Activated CD4-positive, alpha-beta T cell treated with anti-CD3 and anti-CD28 coated beads for 4 hours (primary cell): ENCODE measurements around the gene ZNF521.

Experiments used
- DNase-seq, 2 donors: peaks; one replicate each; pipeline ENCODE4 v3.0.0-alpha.2; 2020

Gene ZNF521

DNA sequence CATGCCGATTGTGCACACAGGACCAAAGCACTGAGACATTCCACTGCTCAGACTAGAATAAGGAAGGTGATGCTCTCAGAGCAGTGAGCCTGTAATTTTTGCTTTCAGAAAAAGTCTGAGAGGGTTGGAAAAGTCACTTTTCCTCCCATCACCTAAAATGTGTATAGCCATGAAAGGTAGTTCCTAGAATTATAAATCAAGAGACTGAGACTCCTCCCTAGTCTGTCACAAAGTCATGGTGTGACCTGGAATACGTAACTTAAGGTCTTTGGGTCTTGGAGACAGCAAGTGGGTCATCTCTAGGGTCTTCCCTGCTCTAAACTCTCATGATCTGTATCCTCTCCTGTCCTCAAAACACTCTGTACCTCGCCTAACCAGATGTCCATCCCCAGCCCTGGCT, 16.9 kb downstream of the ZNF521 start:
- DNase-seq: no peak

DNA sequence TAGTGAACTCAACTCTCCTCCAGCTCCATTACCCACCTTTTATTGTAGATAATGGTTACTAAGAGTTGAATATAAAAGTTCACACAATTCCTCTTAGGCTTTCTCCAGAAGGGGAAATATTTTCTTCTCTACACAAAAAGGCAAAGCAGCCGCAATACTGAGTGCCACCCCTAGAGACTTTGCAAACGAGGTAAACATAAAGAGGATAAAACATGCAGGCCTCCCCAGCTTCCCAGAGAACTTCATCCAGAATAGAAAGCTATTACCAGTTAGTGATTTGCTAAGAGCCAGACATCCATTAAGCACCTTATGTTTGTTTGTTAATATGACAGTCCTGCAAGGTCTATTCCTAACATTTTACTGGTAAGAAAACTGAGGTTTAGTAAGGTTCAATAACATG, 17.4 kb downstream of the ZNF521 start:
- no peak for DNase-seq

DNA sequence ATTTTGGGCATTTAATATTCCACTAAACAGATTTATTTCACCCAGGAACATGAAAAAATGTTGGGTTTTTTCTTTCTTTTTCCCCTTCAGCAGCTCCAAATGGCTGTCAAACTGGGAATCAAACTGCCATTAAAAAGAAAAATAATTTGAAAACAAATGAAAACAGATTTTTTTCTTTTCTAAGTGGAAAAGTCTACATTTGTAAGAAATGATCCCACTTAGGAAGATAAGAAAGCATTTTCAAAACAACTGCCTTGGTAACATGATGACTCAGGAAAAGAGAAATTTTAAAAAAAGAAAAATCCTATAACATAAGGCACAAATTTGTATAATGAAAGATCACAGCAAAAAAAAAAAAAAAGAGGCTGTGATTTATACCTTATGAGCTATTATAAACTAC, 20.0 kb downstream of the ZNF521 start:
- no peak for DNase-seq

DNA sequence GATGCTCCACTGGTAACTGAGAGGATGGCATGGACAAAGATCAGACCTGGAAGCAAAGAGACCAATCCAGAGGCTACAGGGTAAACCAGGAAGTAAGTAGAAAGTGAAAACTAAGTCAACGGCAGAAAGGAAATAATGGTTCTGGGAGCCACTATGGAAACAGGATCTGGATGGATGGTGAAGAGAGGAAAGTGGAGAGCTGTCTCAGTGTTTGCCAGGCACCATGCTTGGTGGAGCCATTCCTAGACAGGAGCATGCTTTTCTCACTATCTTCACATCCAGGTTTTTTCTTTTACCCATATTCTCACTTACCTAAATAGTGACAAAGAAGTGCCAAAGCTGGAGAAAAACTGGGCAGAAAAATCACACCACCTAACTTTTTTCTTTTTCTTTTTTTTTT, 22.2 kb downstream of the ZNF521 start:
- no peak for DNase-seq

DNA sequence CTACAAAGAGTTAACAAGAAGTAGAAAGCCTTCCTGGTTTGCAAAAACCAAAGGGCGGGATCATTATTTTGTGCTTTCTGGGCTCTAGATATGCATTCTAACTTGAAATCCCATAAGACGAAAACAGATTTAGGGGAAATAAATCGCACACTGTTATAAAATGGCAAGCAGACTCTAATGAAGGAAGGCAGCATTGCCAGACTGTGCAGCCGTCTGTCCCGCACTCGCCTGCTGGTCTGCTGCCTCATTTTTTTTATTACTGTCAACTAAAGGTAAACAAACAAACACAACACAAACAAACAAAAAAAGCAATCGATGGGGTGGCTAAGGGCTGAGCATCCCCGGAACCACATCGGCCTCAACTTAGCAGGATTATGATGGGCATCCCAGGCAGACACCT, 24.4 kb downstream of the ZNF521 start:
- no peak for DNase-seq

DNA sequence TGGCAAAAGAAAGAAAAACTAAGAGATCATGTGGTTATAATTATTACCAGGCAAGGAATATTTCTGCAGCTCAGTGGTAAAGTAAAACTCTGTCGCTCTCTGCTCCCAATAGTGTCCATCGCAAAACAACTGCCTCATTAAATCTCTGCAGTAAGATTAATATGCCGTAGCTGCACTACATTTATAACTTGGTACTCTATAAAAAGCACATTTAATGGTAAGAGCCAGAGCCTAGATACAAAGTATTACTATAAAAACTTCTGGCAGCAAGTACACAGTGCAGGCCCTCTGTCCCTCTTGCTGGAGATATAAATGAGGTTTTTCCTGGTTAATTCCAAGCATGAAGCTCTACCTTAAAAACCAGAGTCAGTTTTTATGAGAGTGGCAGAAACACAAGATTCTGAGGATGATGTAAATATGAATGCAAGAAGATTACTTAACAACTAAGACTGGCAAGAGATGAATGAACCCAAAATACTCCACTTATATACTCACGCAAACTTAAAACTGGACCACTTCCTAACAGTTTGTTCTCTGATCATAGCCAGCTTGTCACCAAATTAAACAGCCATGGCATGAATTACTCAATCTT, 25.5 kb downstream of the ZNF521 start:
- no peak for DNase-seq

DNA sequence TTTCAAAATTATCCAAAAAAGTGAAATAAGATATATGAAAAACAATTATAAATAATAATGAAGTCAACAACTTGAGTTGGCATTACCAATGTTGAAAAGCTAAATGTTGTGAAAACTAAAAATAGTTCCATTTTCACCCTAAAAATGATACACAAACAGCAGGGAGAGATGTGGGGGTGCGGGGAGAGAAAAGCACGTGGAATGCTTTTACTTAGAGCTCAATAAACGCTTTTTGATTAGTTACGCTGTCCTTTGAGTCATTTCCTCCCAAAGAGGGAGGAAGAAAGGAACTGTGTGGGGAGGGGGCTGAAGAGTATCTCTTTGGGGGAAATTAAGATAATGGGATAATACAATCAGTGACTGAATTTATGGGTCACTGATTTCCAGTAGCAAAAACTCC, 29.2 kb downstream of the ZNF521 start:
- no peak for DNase-seq

DNA sequence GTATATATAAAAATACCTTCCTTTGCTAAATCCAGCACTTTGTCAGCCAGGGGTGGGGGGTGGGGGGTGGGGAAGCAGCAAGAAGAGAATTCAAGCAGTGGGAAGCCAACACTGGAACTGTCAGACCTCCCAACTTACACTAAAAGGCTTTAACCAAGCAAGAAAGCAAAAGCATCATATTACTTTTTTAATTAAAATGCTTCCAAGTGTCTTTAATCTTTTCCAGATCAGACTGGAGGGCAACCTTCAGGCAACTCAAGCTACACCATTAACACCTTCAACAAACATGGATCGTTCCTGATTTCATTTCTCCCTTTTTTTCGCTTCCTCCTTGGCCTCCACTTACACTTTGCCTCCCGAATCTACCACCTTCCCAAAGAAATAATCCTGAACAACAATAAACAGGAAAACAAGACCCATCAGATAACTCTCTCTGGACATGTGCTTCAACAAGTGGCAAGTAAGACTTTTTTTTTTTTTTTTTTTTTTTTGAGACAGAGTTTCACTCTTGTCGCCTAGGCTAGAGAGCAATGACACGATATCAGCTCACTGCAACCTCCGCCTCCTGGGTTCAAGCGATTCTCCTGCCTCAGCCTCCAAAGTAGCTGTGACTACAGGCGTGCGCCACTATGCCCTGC, 35.5 kb downstream of the ZNF521 start:
- DNase-seq: no peak

DNA sequence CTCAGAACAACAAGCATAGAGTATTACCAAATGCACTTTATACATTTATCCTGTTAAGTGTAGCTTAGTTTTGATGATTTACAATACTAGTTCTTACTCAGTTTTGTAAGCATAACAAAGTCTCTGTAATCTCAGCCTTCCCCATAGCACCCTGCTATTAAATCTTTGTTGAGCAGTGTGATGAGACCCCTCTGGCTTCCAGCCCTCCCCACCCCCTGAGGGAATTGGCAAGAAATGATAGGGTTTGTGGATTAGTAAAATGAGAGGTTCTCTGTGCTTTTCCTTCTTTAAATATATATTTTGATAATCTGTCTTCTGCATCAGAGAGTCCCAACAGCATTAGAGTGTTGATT, 37.2 kb downstream of the ZNF521 start:
- no peak for DNase-seq

DNA sequence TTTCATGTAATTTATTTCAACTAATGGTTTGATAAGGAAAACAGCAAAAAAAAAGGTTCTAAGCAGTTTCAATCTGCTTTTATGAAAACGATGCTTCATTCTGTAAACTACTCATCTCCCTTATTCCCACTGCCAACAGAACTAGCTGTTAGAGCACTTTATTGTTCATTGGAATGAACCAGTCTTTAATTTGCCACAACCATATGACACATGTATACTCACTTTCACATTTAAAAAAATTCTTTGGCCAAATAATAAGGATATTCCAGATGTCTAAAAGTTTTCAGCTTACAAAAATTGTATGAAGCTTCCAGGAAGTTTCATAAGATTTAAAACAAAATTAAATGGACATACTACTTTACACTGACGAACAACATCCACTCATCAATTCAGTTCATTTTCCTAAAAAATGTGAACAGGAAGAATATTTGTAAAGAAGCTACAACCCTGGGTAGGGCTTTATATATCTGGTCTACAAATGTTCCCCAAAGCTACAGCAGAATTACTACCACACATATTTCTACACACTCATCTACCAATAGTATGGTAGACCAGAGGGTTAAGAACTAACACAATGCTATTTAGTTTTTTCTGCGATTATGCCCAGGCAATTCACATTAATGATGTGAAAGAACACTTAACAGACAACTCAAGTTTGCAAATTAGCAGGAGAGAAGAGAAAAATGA, 37.7 kb downstream of the ZNF521 start:
- no peak for DNase-seq

DNA sequence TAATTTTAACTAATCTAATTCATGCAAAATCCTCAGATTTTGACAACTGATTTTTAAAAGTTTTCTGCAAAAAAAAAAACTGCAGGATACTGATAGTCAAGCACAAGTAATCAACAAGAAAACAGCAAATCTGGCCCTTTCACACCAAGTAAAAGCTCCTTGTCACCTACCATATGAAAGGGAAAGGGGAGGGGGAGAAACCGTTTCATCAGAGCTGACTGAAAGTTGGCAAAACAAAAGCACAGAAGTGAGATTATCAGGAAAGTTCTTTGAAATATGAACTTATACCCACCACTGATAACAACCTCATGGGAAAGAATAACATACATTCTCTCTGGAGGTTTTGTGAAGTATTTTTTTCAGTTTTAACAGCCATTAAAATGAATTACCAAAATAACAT, 38.7 kb downstream of the ZNF521 start:
- DNase-seq: no peak

DNA sequence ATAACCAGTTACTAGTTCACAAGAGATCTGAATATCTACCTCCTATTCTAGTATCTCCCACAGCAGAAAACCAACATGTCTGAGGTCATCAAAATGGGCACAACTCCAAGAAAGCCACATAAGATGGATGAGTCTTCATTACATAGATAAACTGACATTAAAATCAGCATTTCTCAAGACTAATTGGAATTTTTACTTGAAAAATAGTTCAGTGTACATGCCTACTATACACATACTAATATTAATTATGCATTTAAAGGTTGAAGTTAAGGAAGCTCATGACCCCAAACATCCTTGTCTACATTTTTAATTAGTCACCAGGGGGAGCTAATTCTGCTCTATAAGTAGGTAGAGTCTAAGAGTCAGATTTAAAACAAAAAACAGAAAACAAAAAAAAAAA, 41.9 kb downstream of the ZNF521 start:
- no peak for DNase-seq

DNA sequence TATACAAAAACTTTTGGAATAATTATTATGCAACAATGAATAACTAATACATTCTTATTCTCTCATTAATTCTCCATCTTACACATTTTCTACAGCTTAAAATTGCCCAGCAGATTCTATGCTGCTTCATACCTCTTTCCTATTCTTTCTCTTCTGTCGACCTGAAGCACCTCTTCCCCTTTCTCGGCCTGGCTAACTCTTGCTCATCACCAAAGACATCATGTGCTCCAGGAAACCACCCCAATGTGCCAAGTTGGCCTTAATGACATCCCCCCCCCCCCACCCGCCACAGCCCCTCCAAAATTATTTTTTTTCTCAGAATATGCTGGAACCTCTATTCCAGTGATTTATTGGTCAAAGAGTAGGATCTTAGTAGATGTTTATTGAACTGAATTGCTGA, 43.6 kb downstream of the ZNF521 start:
- no peak for DNase-seq

DNA sequence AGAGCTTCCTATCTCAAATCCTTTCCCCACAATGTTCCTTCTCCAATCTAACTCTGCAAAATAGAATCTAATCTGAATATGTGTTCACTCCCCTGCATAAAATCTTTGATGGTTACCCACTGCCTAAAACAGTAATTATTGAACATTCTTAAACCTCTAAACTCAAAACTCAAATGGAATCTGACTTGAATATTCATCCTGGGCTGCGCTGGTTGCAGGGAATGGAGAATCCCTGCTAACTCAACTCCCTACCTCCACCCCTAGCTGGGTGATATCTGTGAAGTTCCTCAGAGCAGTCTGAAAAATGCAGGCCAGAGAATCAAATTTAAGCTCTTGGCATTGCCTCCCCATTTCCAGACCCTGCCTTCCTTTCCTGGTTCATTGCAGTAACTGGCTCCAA, 44.8 kb downstream of the ZNF521 start:
- DNase-seq: no peak

DNA sequence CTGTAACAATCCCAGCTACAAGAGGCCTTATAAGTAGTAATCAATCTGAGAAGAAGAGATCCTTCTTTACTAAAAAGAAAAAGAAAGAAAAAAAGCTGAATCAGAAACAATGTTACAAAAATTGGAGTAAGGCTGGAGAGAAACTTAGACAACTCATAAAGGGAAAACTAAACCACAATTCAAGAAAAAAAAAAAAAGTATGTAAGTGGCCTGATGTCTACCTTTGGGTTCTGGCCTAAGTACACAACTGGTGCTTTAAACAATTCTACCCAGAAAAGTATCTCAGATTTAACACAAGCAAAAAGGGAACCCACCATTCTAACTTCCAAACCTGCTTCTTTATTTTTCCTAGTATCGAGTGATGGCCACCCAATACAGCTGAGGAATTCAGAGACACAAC, 45.3 kb downstream of the ZNF521 start:
- DNase-seq: no peak

DNA sequence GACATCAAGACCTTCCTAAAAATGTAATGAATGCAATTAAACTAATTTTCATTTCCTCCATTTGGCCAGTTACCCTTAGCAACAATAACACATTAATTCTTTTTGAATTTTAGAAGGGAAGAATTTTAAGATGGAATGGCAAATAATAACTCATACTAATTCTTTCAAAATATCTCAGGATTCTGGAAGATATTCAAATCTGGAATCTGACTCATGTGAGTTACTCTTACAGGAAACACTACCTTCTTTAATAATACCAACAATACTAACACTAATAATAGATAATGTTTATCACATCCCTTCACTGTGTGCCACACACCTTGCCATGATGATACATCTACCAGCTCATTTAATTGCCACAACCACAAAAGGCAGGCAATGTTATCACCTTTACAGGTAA, 46.4 kb downstream of the ZNF521 start:
- DNase-seq: no peak

DNA sequence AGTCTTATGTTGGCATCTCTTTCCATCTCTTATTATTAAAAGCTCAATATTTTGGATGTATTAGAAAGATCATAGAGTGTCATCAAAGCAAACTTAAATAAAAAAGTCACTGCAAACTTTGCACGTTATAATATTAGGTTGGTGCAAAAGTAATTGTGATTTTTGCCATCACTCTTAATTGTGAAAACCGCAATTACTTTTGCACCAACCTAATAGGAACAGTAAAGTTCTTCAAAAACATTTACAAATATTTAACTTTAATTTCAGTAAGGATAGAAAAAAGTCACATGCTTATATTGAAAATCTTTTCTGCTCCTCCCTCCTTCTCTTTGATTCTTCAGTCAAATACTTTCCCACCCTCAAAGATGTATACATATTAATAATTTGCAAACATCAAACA, 51.5 kb downstream of the ZNF521 start:
- DNase-seq: no peak

DNA sequence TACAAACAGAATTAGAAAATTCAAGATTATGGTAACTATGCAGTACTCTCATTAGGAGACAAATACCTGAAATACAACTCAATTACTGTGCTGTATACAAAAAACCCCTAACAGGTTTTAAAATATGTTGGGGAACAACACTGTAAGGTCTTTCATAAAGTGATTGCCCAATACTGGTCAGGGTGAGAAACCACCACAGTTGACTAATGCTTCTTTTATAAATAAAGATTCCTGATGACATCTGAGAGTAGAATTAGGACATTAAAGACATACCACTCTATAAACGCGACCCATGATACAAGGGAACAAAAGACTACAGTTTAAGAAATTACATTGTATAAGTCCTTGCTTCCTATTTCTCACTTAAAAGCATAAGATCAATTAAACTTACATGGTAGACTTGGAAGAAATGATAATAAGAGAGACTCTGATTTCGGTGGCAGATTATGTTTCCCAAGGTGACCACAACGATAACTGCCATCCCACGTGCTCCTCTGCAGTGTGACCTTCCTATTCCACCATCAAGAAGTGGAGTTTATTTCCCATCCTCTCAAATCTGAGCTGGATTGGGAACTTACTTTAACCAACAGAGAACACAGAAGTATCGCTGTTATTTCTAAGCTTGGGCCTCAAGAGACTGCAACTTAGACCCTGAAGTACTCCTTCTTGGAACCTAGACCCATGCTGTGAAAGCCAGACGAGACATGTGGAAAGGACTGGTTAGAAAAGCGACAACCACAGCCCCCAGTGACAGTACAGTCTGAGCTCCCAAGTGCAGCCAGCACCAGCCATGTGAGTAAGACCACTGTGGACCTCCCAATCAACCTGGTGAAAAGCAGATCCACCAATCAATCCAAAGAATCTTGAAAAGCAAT, 52.3 kb downstream of the ZNF521 start:
- DNase-seq: no peak

DNA sequence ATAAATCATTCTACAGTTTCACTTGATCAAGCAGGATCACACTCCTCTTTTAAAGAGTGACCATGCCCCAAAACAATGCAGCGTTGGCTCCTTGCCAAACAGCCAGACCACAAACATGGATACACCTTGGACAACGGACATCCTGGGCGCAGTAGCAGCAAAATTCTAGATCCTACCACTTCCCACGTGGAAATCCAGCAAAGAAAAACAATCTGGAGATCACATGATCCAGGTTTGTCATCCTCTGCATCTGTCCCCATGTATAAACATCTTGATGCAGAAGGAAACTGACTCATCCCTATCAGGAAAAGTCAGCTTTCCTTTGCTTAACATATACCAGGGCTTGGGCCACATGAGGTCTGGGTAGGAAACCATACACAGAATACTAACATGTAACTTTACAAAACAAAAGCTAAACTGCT, 53.1 kb downstream of the ZNF521 start:
- DNase-seq: no peak

DNA sequence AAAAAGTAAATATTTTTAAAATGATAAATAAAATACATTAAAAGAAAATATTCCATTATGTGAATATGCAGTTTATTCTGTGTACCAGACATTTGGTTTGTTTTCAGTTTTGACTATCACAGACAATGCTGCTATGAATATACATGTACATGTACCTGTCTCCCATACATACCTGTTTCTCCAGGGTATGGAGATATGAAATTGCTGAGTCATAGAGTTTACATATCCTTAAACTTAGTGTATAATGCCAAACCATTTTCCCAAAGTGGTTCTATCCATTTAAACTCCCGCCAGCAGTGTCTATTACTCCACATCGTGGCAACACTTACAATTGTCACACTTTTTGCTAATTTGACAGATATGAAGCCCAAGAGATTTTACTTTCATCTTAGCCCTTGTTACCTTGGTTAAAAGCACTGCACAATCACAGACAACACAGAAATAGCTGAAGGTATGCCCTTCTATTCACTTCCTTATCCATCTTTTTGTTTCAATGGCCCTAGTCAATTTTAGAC, 56.3 kb downstream of the ZNF521 start:
- DNase-seq: no peak

DNA sequence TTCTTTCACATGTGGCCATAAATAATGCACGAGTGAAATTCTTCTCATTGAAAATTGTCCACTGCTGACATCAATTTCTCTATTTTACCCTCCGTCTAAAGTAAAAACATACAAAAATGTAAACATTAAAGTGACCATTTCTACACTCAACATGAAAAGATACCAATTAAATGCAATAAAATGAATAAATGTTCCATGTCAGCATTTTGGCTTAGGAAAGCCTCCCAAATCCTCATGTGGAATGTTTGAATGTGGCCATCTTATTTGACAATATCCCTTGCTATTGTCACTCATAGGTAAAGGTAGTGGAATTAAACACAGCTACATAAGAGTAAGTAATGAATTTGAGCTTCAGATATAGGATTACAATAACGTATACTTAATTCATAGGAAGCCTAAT, 60.8 kb downstream of the ZNF521 start:
- DNase-seq: no peak

DNA sequence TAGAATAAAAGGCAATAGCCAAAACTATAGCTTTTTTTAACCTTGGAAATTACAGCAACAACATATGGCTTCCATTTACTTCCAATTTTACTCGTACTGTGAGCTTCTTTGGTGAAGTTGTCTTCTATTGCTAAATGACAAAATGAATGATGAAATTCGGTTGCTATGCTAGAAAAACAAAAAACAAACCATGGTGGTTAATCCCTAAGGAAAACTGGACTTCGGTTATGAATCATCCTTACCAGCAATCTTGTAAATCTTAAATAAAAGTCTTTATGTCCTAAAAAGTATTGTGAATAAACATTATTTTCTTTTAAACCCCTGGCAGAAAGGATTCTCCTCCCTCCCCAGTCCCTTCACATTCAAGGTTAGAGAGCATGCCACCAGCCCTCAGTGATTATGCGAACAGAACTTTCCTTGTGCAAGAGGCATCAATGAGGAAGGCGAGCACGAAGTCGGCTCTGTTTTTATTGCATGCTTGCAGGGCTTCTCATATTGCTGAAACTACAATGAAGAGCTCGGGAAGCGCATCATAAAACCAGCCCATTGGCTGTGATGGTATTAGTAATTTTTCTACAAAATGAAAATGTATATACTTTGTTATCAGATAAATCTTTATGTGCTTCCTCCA, 62.9 kb downstream of the ZNF521 start:
- DNase-seq: no peak

DNA sequence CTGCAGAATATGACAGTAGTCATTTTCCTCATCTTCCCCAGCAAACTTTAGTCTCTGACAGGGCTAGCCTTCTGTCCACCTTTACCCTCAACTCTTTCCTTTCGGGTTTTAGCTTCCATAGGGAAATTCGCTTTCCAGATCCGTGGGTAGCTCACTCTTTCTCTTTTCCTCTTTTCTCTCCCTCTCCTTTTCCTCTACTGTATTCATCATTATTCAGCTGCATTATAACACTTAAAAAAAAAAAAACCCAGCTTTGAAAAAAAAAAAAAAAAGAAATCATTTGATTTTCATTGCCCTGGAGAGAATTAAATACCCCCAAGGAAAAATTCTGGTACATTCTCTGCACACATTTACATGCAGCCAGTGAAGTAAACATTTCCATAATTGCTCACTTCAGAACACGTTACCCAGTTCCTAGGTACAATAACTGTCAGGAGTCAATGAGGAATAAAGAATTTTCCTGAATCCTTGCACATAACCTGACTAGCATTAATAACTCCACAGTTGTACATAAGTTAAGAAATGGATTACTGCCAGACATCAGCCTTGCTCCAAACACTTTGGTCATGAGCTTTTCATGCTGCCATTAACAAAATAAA, 63.5 kb downstream of the ZNF521 start:
- no peak for DNase-seq
